Testis (tissue), 3 donors: ENCODE measurements around the gene NFE2L1. TPM values are rescaled to one million over a fixed set of nuclear protein-coding genes. Genes with fewer than 3 reads are reported as not detected.
A peak's percentile ranks its signal among the peaks of the same experiment; 100 is the strongest.

Experiments
- DNase-seq: peaks from one replicate; pipeline ENCODE4 v3.0.0-alpha.2; 2019
- H3K27ac ChIP-seq, 2 donors: fragments of 200-600 bp; sonication (generic); one replicate each; pipeline ENCODE4 v1.5.1; 2019
- H3K27me3 ChIP-seq: fragments of 200-600 bp; sonication (generic); one replicate; pipeline ENCODE4 v1.5.1; 2019
- H3K36me3 ChIP-seq: fragments of 200-600 bp; sonication (generic); one replicate; pipeline ENCODE4 v1.5.1; 2017; ENCODE audit warnings: low read depth; ENCODE audit errors: missing control alignments
- H3K4me1 ChIP-seq: fragments of 200-600 bp; sonication (generic); one replicate; pipeline ENCODE4 v1.5.1; 2019
- H3K4me3 ChIP-seq, 2 donors: fragments of 200-600 bp; sonication (generic); one replicate each; pipeline ENCODE4 v1.5.1; 2017 to 2019
- H3K9me3 ChIP-seq: fragments of 200-600 bp; sonication (generic); one replicate; pipeline ENCODE4 v1.5.1; 2017
- POLR2A ChIP-seq: fragments of 450-650 bp; IDR thresholded peaks from one replicate; pipeline ENCODE4 v1.6.1; 2017; ENCODE audit warnings: antibody characterized with exemption, mild to moderate bottlenecking, moderate library complexity
- WGBS, 2 donors: methylation state at CpG; one replicate each; pipeline ENCODE4 v1.1.5; 2018; 5-methylcytosine and 5-hydroxymethylcytosine counted together
- intact Hi-C: fragments of 100-400 bp; cut with DNase I; formaldehyde crosslinking; loops from one replicate; pipeline ENCODE4 v1.15.1; 2023; ENCODE audit warnings: low total_unique reads
- polyA plus RNA-seq: library from polyadenylated mRNA; stranded (reverse); fragments of 350-450 nt; fragmentation: Illumina TruSeq; extraction: RNeasy Lipid Tissue Mini Kit (QIAGEN cat#74804); gene quantifications from one replicate; pipeline ENCODE4 v1.2.3, GENCODE V29; 2014; ENCODE audit warnings: low read depth, low replicate concordance; ENCODE audit not compliant: insufficient read depth
- total RNA-seq, 2 donors: library from RNA; depleted of rRNA; stranded (reverse); fragments of >200 nt; gene quantifications; one replicate each; pipeline ENCODE4 v1.2.3, GENCODE V29; 2016
- TF ChIP-seq, protein P1 (sequence below), 3 experiments: fragments of 450-650 bp in 2 of 3; fragments of 200-600 bp in 1 of 3; sonication (generic) in 1 of 3; IDR thresholded peaks; one replicate each; pipeline ENCODE4 v1.5.1; 2016 to 2019; ENCODE audit warnings: antibody characterized with exemption in 3 of 3, mild to moderate bottlenecking in 2 of 3, moderate library complexity in 1 of 3

The NFE2L1 gene
- total and polyA plus RNA-seq, 3 donors from 2014 or later = 180 to 199 (median 193) TPM

DNA sequence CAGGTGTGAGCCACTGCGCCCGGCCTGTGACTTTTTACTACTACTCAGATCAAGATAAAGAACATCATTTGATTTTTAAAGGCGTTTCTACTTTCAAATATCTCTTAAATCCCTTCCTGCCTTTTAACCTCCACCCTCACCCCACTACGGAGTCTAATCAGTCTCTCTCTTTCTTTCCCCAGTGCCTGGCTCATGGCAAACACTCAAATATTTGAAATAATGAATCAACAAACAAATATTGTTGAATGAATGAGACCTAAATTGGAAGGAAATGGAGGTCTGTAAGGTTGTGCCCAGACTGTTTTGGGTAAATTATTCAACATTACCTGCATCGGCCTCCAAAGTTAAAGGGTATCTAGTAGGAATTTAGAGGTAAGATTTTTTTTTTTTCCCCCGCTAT, 25.3 kb upstream of the NFE2L1 start:
- intact Hi-C loops = no loop called here
- Histone ChIP-seq H3K4me3 (peak overlapping the region; percentile 36 to 39), H3K36me3 (no peaks in the 10 kb centered on the region), H3K27ac (no peak overlapping the region), H3K4me1 (peaks cover 31% of the 10 kb centered on the region), H3K9me3 (no peaks in the 10 kb centered on the region), H3K27me3 (no peaks in the 10 kb centered on the region)
- no peak for DNase-seq
- TF ChIP-seq POLR2A = no peak
- TF ChIP-seq, protein P1, sequence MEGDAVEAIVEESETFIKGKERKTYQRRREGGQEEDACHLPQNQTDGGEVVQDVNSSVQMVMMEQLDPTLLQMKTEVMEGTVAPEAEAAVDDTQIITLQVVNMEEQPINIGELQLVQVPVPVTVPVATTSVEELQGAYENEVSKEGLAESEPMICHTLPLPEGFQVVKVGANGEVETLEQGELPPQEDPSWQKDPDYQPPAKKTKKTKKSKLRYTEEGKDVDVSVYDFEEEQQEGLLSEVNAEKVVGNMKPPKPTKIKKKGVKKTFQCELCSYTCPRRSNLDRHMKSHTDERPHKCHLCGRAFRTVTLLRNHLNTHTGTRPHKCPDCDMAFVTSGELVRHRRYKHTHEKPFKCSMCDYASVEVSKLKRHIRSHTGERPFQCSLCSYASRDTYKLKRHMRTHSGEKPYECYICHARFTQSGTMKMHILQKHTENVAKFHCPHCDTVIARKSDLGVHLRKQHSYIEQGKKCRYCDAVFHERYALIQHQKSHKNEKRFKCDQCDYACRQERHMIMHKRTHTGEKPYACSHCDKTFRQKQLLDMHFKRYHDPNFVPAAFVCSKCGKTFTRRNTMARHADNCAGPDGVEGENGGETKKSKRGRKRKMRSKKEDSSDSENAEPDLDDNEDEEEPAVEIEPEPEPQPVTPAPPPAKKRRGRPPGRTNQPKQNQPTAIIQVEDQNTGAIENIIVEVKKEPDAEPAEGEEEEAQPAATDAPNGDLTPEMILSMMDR (IDR thresholded peaks at IDR 0.05) = no peak
- WGBS, 2 donors = 38 to 59% methylated on average over 6 of the region's 6 CpGs

DNA sequence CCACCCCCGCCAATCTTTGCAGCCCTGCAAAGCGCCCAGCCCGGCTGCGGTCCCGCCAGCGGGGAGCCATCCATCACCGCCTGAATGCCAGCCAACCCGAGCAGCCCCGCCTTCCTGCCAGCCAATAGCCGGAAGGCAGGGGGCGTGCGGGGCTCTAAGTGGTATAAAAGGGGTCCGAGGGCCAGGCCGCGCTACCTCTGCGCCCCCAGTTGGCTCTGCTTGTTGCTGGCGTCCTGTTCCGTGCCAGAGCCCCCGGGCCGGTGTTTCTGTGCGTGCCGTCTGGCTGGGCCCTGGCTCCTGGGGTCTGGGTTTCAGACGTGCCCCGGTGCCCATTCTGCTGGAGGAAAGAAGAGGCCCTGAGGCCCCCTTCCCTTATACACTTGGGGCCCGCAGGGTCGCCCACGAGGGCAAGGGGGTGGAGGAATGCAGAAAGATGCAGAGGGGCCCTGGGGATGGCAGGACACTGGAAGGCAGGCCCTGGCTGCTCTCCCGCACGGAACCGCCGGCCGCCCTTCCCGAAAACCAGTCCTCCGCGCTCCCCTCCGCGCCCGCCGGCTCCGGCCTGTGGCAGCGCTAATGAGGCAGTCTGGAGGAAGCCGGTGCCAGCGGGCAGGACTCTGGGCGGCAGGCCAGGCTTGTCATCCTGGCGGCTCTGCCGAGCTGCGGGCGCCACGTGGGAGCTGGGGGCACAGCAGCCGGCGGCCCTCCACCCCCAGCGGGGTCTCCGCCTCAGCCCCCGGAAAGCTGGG, 24.6 kb upstream of the NFE2L1 start:
- DNase-seq = peak; percentile 85
- H3K27me3 ChIP-seq = no peaks in the 10 kb centered on the region
- H3K9me3 ChIP-seq = no peaks in the 10 kb centered on the region
- H3K4me3 ChIP-seq = peak overlapping the region; percentile 36 to 39
- 1 to 14% methylated on average over 13 to 44 of the region's 54 CpGs for WGBS, 2 donors
- H3K27ac ChIP-seq = no peak overlapping the region
- no peaks in the 10 kb centered on the region for H3K36me3 ChIP-seq
- intact Hi-C loops = no loop called here
- TF ChIP-seq, protein P1 (IDR thresholded peaks at IDR 0.05) = peak in 1 of 3 experiments; percentile 34
- no peak for TF ChIP-seq POLR2A
- peaks cover 31% of the 10 kb centered on the region for H3K4me1 ChIP-seq

DNA sequence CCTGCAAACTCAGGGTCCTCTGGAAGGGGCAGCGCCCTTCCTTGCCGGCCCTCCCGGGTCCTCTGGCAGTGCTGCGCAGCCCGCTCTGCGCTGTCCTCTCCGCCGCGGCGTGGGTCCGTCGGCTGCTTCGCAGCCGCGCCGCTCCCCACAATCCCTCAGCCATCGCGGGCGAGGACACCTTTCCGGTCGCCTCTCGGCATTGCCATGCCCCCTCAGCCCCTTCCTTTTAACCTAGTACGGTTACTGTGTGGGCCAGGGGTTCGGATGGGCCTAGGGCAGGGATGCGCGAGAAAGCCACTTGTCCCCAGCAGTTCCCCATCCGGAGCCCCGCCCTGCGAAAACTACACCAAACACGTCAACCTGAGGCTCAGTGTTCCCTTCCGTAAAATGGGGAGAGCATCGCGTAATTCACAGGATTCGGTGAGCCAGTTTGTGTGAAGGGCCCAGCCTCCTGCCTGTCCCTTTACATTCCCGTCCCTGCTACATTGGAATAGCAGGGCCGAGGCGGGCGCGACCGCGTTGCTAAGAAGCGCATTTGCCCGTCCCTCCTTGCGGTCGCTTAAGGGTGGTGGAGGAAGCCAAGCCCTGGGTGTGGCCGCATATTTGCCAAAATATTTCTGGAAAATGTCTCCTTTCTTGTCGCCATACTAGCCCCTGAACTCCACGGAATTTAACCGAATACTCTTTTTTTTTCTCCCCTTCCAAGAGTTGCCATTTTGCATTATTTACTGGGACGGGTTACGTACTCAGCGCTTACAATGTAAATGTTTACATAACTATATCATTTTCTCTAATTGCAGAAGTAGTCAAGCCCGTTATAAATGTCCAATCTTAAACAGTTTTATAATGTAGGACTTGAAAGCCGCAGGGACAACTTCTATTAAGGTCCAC, 23.8 kb upstream of the NFE2L1 start:
- Histone ChIP-seq H3K27ac (no peak overlapping the region), H3K4me3 (peak overlapping the region; percentile 36 to 39), H3K4me1 (peaks cover 31% of the 10 kb centered on the region), H3K9me3 (no peaks in the 10 kb centered on the region), H3K36me3 (no peaks in the 10 kb centered on the region), H3K27me3 (no peaks in the 10 kb centered on the region)
- TF ChIP-seq, protein P1 (IDR thresholded peaks at IDR 0.05) = peak in 1 of 3 experiments; percentile 6
- TF ChIP-seq POLR2A = no peak
- no peak for DNase-seq
- intact Hi-C loops = no loop called here
- 0 to 1% methylated on average over 24 to 53 of the region's 54 CpGs for WGBS, 2 donors

DNA sequence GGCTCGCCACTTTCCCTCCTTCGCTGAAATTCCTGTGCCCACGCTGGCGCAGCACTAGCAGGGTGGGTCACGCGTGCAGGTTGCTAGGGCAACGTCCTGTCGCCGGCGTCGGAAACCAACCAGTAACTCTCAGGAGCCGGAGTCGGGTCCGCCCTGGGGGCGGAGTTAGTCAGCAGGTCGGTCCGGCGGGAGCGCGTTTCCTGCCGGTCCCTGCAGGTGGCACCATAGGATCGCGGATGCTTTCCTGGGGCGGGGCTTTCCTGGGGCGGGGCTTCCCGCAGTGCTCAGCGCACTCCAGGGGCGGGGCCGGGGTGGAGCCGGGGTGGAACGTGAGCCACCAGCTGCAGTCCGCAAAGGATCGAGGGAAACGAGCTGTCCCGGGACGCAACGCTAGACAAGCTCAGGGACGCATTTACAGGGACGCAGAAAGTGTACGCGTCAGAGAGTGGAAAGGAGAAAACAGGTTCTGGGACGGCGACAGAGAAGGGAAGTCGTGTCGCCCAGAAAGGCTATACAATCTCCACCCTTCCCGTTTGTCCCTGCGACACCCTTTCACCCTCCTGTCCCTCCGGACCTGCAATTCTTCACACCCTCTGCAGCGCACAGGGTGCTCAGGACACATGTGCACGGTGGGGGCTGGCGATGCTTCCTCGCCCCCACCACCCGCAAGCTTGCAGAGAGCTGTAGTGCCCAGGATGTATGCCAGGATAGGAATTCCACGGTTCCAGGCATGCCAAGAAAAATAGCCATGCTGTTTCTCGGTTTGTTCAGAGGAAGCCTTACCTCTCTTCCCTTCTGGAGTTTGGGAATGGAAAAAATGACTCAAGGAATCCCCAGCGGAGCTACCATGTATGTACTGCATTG, 22.9 kb upstream of the NFE2L1 start:
- Histone ChIP-seq H3K9me3 (no peaks in the 10 kb centered on the region), H3K27ac (peak overlapping the region in 1 of 2 donors; percentile 36), H3K27me3 (no peaks in the 10 kb centered on the region), H3K4me1 (peaks cover 31% of the 10 kb centered on the region), H3K36me3 (no peaks in the 10 kb centered on the region), H3K4me3 (peak overlapping the region; percentile 36 to 39)
- no peak for TF ChIP-seq POLR2A
- TF ChIP-seq, protein P1 (IDR thresholded peaks at IDR 0.05) = peak; percentile 79 to 87 (median 86)
- intact Hi-C loops = no loop called here
- DNase-seq = peak; percentile 99
- WGBS, 2 donors = 0% methylated on average over 32 to 51 of the region's 56 CpGs
